Activated T-cell treated with anti-CD3 and anti-CD28 coated beads for 48 hours (primary cell): Measurements from ENCODE around the gene HTR2A.

ENCODE experiments used
- DNase-seq: peaks from one replicate; pipeline ENCODE4 v3.0.0-alpha.2; 2020; ENCODE audit warnings: low read depth

Gene HTR2A

GRCh38 chr13:46896341-46897137 is at the start of gene HTR2A:
Gene HTR2A, minus strand, starts transcription at chr13:46897053. Its CDS starts 1,147 bp downstream, at chr13:46895906.
- no peak for DNase-seq

GRCh38 chr13:46936525-46936924 is 39.7 kb upstream of the HTR2A start:
- no peak for DNase-seq

GRCh38 chr13:46934749-46935148 is 37.9 kb upstream of the HTR2A start:
- no peak for DNase-seq

DNA sequence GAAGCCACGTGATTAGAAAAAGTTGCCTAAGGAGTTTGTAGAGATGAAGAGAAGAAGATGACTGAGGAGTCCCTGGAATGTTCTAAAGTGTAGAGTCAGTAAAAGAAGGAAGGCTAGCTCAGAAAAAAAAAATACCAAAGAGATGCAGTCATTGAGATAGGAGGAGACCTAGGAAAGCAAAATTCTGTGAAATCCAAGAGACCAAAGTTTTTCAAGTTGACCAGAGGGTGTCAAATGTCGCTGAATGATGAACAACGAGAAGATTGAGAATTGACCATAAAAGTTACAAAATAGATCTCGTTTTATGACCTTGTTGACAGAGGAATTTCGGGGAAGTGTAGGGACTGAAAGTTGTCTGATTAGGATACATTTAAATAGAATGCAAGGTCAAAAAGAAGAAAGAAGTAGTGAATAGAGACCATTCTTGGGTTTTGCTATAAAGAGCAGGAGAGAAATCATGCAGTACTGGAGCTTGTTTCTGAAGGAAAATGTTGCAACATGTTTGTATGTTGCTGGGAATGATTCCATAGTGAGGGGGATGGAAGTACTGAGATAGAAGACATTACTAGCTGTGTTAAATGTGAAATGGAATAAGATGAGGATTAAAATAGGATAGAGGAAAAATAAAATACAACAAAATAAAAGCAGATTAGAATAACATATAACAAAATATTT is 30.2 kb upstream of the HTR2A start:
- no peak for DNase-seq

GRCh38 chr13:46925486-46925885 is 28.6 kb upstream of the HTR2A start:
- no peak for DNase-seq

DNA sequence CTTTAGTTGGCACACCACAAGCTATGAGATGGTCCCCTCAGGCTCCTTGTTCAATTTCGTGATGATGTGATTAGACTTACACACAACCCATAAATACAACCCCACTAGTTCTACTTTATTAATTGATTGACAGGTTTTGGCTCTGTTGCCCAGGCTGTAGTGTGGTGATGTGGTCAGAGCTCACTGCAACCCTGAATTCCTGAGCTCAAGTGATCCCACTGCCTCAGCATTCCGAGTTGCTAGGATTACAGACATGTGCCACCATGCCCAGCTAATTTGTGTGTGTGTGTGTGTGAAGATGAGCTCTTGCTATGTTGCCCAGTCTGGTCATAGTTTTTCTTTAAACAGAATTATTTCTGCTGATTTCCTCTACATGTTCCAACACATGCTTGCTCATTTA is 17.5 kb upstream of the HTR2A start:
- no peak for DNase-seq

DNA sequence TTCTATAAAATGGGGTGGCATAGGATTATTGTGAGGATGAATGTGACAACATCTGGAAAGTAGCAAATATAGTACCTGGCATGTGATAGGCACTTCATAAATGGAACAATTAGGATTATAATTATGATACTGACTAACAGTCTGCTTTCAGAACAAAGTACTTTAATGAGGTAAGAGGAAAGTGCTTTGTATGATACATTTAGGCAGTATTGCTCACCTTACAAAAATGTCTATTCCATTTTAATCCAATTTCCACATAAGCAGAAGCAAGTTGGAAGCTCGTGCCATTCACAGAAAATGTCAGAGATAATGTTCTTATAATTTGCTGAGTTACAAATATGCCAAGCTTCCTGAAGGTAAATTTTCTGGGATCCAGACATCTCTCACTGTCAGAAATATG is 16.9 kb upstream of the HTR2A start:
- no peak for DNase-seq

DNA sequence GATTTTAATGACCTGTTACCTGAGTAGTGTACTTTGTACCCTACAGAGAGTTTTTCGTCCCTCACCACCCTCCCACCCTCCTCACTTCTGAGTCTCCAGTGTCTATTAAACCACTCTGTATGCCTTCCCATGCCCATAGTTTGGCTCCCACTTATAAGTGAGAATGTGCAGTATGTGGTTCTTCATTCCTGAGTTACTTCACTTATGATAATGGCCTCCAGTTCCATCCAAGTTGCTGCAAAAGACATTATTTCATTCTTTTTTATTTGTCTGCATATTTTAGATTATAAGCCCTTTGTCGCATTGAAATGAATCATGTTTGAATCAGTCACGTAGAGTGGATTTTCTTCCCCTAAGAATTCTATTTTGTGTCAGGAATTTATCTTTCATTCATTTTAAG is 12.2 kb upstream of the HTR2A start:
- no peak for DNase-seq

DNA sequence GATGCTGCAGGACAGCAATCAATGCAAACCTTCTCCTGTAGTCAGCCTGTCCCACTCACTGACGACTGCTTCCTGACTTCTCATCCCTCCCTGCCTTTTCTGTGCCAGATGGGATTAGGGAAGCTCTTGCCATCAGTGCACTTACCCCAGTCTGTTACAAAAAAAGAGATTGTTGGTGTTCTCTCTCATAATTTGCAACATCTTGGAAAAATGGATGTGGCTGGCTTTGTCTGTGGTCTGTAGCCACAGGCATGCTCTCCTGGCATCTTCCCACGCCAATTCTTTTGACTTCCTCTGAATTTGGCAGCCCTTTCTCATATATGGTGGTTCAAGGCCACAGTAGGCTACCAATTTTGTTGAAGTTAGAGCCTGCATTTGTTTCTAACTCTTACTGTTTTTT is 11.6 kb upstream of the HTR2A start:
- no peak for DNase-seq

GRCh38 chr13:46906405-46906804 is 9.6 kb upstream of the HTR2A start:
- DNase-seq, result no peak

GRCh38 chr13:46905249-46905648 is 8.4 kb upstream of the HTR2A start:
- no peak for DNase-seq

GRCh38 chr13:46903748-46904147 is 6.9 kb upstream of the HTR2A start:
- no peak for DNase-seq

- no peak for DNase-seq
Observed at GRCh38 chr13:46901721-46902120, 4.9 kb upstream of the HTR2A start.

DNA sequence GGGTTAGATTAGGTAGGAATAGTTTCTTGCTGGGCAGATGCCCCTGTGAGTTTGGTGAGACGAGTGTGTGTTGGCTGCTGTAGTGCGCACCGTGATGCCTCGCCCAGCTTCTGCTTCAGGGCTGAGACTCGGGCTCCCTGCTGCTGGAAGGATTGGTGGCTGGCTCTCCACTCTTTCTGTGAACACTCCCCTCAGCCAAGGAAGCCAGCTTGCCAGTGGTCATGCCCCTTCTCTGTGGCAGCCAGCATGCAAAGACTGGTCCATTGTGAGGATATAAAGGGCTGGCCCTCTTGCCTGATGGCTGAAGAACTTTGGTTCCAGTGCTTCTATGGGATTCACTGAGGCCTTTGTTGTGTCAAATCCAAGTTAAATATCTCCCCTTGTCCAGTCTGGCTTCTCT is 2.9 kb upstream of the HTR2A start:
- no peak for DNase-seq

GRCh38 chr13:46895381-46895780 is 1.5 kb downstream of the HTR2A start:
- no peak for DNase-seq

- DNase-seq, result no peak
Observed at GRCh38 chr13:46894568-46894967, 2.3 kb downstream of the HTR2A start.

GRCh38 chr13:46893798-46894560 is 2.9 kb downstream of the HTR2A start:
- peak; percentile 71 for DNase-seq

- DNase-seq, result no peak
Observed at GRCh38 chr13:46893221-46893740, 3.6 kb downstream of the HTR2A start.

GRCh38 chr13:46885018-46885417 is 11.8 kb downstream of the HTR2A start:
- DNase-seq, result no peak

DNA sequence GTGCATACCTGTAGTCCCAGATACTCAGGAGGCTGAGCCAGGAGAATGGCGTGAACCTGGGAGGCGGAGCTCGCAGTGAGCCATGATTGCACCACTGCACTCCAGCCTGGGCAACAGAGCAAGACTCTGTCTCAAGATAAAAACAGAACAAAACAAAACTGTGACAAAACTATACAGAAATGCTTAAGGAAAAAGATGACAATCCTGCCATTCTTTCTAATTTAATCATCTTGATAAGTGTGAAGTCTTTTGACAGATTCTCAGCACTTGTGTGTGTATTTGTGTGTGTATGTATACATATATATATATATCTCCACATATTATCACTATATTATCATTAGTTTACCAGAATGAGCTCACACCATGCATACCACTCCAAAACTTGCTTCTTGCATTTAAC is 12.3 kb downstream of the HTR2A start:
- DNase-seq, result no peak

GRCh38 chr13:46881621-46882020 is 15.2 kb downstream of the HTR2A start:
- no peak for DNase-seq

- no peak for DNase-seq
Observed at GRCh38 chr13:46874006-46874405, 22.8 kb downstream of the HTR2A start.

- DNase-seq, result no peak
Observed at GRCh38 chr13:46871557-46871956, 25.3 kb downstream of the HTR2A start.
